ENCODE data around the gene MTRR. TPM values are rescaled to one million over a fixed set of nuclear protein-coding genes. Genes with fewer than 3 reads are reported as not detected.

The MTRR gene
- total and polyA plus RNA-seq, 2 of the 4 experiments (the other 2 are of a cell fraction) = 33.2 to 33.5 TPM

- Histone ChIP-seq H4K91ac (ENCODE audit: insufficient read depth, low read depth, low read length) (no peak overlapping the region), H2BK15ac (ENCODE audit: low read depth, low read length) (no peak overlapping the region), H3K4me1 (ENCODE audit: control insufficient read depth, insufficient read depth, low read length) (peaks cover 8% of the 10 kb centered on the region; the same call in 1 of the 2 replicates), H3K79me1 (ENCODE audit: low read depth in 1 of 2, low read length in 2 of 2) (peaks cover 21 to 59% of the 10 kb centered on the region in 2 experiments; a peak in 3 of 4 replicates), H3K23ac (ENCODE audit: low read depth, low read length) (no peak overlapping the region), H3K56ac (ENCODE audit: extremely low read depth, insufficient read depth, low read length) (no peak overlapping the region), H3K9me3 (ENCODE audit: control insufficient read depth, insufficient read depth, low read length) (no peaks in the 10 kb centered on the region), H4K20me1 (ENCODE audit: insufficient read depth, low read length) (peaks cover 10% of the 10 kb centered on the region), H4K8ac (ENCODE audit: low read depth in 2 of 2, low read length in 2 of 2) (no peak overlapping the region), H2BK20ac (ENCODE audit: low read depth, low read length) (no peak overlapping the region), H3K18ac (ENCODE audit: low read depth, low read length) (no peak overlapping the region), H3K4me3 (ENCODE audit: insufficient read depth, low read depth, low read length) (no peak overlapping the region), H3K36me3 (ENCODE audit: control insufficient read depth, insufficient read depth, low read length) (peaks cover 19% of the 10 kb centered on the region), H2AFZ (replicated peaks; ENCODE audit: low read length, poor library complexity) (no peak overlapping the region), H2BK120ac (ENCODE audit: low read depth, low read length) (no peak overlapping the region), H3K4ac (ENCODE audit: low read depth, low read length) (no peak overlapping the region), H2AK5ac (ENCODE audit: low read depth, low read length) (no peak overlapping the region), H3K27ac (ENCODE audit: insufficient read depth, low read length) (no peak overlapping the region), H2BK5ac (ENCODE audit: low read depth, low read length, poor library complexity, severe bottlenecking) (no peak overlapping the region), H3K14ac (replicated peaks; ENCODE audit: low read depth, low read length) (no peak overlapping the region), H4K5ac (ENCODE audit: low read depth, low read length) (no peak overlapping the region), H3K4me2 (ENCODE audit: low read depth, low read length) (no peak overlapping the region), H3K27me3 (ENCODE audit: control insufficient read depth, insufficient read depth, low read length) (no peaks in the 10 kb centered on the region), H3K9me1 (ENCODE audit: insufficient read depth, low read length) (peaks cover 6% of the 10 kb centered on the region; the same call in 1 of the 2 replicates), H3K9ac (ENCODE audit: low read depth, low read length) (no peak overlapping the region), H2AK9ac (replicated peaks; ENCODE audit: low read depth, low read length, poor library complexity) (no peak overlapping the region)
- DNase-seq (peak; percentile 75), ATAC-seq (ENCODE audit: low read depth) (peak; percentile 75)
- CTCF ChIA-PET = interaction anchor here (1.0 kb wide), 1 partner anchor 11 kb away, joined by 4 read pairs; no protein-coding TSS in a partner anchor
- no CpG with 5 or more reads among the region's 3 CpGs for WGBS, 2 experiments (ENCODE audit: extremely low coverage in 2 of 2, insufficient read length in 1 of 2)
- POLR2A ChIA-PET (ENCODE audit: unreplicated experiment) = no interaction called here
- intact Hi-C loops (cut with micrococcal nuclease) (loop anchor here (10.0 kb wide), 1 partner anchor 958 kb away; no protein-coding TSS in a partner anchor), dilution Hi-C loops (cut with HindIII; ENCODE audit: low sequenced_read_pairs, unreplicated experiment) (no loop called here), in situ Hi-C loops (cut with MboI; ENCODE audit: low sequenced_read_pairs) (loop anchor here (25.0 kb wide), 2 partner anchors 1185 to 1660 kb away; partner anchors contain the start of gene SEMA5A)
- no TSS peak for BruUV-seq (replicated peaks)
- peak; percentile 85 for TF ChIP-seq MXI1 (IDR thresholded peaks at IDR 0.05; ENCODE audit: borderline replicate concordance, low read depth, low read length)
- peak; percentile 46; the same call in 1 of the 2 replicates for TF ChIP-seq USF2 (IDR thresholded peaks at IDR 0.05; ENCODE audit: low read depth, low read length)
- no peak for TF ChIP-seq CEBPB (IDR thresholded peaks at IDR 0.05; ENCODE audit: low read depth, low read length)
- TF ChIP-seq RCOR1 (IDR thresholded peaks at IDR 0.05; ENCODE audit: insufficient replicate concordance, low read length) = no peak
- no peak for TF ChIP-seq RFX5 (IDR thresholded peaks at IDR 0.05; ENCODE audit: low read depth, low read length)
- 0 out of 2 replicates have a peak, but pooled peaks have one; percentile 14 for TF ChIP-seq BHLHE40 (IDR thresholded peaks at IDR 0.05; ENCODE audit: low read depth, low read length)
- TF ChIP-seq FOS (IDR thresholded peaks at IDR 0.05; ENCODE audit: low read depth, low read length) = peak; percentile 38; the same call in 1 of the 2 replicates
Observed at GRCh38 chr5:7876867-7877266, 7.9 kb downstream of the MTRR start.
